ENCODE data around the gene CLNK.

Gene CLNK

DNA sequence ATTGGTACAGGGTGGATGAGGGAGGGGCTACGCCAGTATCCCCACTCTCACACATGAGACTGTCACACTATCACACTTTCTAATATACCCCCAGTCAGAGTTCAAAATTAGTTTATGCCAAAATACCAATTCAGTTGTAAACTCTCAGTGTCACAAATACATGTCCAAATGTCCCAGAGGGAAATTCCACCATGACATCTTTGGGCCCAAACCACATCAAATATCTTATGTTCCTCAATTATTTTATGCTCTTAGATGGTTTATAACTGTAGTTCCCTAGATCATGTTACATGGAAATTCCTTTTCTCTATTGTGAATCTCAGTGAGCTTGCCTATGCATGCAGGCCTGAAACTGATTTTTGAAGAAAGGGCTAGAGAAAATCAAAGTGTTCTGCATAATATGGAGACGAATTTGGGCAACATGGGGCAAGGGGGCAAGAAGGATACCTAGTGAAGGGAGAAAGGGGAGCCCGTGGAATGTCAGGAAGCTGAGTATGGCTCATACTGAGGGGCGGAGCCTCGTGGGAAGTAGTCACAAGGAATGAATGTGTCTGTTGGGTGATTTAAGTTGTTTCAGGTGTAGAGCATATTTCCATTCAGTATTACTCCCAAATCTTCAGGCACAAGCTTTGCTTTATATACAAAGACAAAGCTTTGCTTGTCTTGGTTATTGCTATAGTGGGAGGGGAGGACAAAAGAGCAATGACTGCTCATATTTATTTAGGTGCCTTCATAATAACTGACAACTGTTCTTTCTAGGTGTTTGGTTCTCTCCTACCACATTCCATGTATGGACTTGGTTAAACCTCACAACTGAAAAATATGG lies 40.8 kb downstream of the CLNK start:
- POLR2A ChIA-PET, result no interaction called here
- no peak for DNase-seq (ENCODE audit: extremely low spot score)
- TF ChIP-seq LEF1 (IDR thresholded peaks at IDR 0.05; ENCODE audit: borderline replicate concordance) (no peak), FOXM1 (IDR thresholded peaks at IDR 0.05; ENCODE audit: borderline replicate concordance) (no peak), ZNF384 (IDR thresholded peaks at IDR 0.05) (no peak), FOXA1 (IDR thresholded peaks at IDR 0.05) (no peak), SP1 (IDR thresholded peaks at IDR 0.05) (no peak), FOXK2 (IDR thresholded peaks at IDR 0.05) (no peak), CTBP1 (IDR thresholded peaks at IDR 0.05; ENCODE audit: borderline replicate concordance) (no peak), TARDBP (IDR thresholded peaks at IDR 0.05) (no peak), L3MBTL2 (conservative IDR thresholded peaks at IDR 0.05) (no peak), ELF4 (IDR thresholded peaks at IDR 0.05) (no peak), ARNT (IDR thresholded peaks at IDR 0.05) (no peak), NFRKB (IDR thresholded peaks at IDR 0.05) (no peak), HDGF (IDR thresholded peaks at IDR 0.05; ENCODE audit: borderline replicate concordance) (no peak), SUZ12 (IDR thresholded peaks at IDR 0.05) (no peak), BHLHE40 (IDR thresholded peaks at IDR 0.05; ENCODE audit: borderline replicate concordance) (no peak)
- TF ChIP-seq, protein P1, sequence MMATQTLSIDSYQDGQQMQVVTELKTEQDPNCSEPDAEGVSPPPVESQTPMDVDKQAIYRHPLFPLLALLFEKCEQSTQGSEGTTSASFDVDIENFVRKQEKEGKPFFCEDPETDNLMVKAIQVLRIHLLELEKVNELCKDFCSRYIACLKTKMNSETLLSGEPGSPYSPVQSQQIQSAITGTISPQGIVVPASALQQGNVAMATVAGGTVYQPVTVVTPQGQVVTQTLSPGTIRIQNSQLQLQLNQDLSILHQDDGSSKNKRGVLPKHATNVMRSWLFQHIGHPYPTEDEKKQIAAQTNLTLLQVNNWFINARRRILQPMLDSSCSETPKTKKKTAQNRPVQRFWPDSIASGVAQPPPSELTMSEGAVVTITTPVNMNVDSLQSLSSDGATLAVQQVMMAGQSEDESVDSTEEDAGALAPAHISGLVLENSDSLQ (IDR thresholded peaks at IDR 0.05), result no peak
- CTCF ChIA-PET, result interaction anchor here (0.6 kb wide), 1 partner anchor 103 kb away, joined by 3 read pairs; no protein-coding TSS in a partner anchor

DNA sequence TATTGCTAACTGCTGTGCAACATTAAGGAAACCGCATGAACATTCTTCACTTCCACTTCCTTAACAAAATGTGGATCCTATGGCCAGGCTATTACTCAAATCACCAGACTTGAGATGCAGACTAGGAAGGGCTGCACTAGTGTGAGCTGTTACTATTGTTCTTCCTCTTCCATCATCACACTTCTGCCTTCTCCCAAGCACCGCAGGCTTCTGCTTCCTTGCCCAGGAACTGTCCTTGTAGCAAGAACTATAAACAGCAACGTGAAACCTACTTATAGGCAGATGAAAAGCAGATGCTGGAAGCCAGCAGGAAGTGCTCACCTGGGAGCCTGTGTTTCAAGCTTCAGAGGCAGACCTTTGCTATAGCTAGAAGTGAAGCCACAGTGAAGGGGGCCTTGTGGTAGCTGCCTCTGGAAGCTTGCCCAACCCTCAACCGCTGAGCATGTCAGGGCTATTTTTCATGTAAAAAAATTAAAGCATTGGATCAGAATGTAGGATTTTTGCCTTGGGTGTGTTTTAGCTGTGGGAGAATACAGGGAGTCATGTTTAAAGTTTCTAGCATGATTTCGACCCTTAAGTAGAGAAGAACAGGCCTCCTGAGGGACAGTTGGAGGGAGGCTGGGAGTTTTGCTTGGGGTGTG lies 43.9 kb downstream of the CLNK start:
- POLR2A ChIA-PET, result no interaction called here
- CTCF ChIA-PET, result no interaction called here
- DNase-seq (ENCODE audit: extremely low spot score), result no peak
- TF ChIP-seq FOXK2 (IDR thresholded peaks at IDR 0.05), result no peak
- TF ChIP-seq ELF4 (IDR thresholded peaks at IDR 0.05), result no peak
- TF ChIP-seq NFRKB (IDR thresholded peaks at IDR 0.05), result no peak
- no peak for TF ChIP-seq SP1 (IDR thresholded peaks at IDR 0.05)
- no peak for TF ChIP-seq HDGF (IDR thresholded peaks at IDR 0.05; ENCODE audit: borderline replicate concordance)
- TF ChIP-seq LEF1 (IDR thresholded peaks at IDR 0.05; ENCODE audit: borderline replicate concordance), result no peak
- TF ChIP-seq, protein P1 (IDR thresholded peaks at IDR 0.05), result no peak
- TF ChIP-seq FOXM1 (IDR thresholded peaks at IDR 0.05; ENCODE audit: borderline replicate concordance), result no peak

DNA sequence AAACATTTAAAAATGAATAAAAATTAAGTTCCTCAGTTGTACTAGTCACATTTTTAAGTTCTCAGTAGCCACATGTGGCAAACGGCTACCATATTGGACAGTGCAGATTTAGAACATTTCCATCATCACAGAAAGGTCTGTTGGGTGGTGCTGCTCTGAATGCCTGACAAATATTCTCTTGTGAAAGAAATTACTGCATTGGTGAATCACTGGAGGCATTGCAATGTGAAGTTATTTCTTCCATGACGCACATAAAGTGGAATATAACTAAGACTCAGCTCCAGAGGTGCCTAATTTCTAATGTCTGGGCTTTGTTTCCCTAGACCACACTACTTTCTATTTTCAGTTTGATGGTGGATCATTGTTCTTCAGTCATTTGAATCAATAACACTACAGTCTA lies 44.9 kb downstream of the CLNK start:
- POLR2A ChIA-PET, result no interaction called here
- TF ChIP-seq ARNT (IDR thresholded peaks at IDR 0.05), result no peak
- TF ChIP-seq ELF4 (IDR thresholded peaks at IDR 0.05), result no peak
- no peak for TF ChIP-seq CTBP1 (IDR thresholded peaks at IDR 0.05; ENCODE audit: borderline replicate concordance)
- TF ChIP-seq, protein P1 (IDR thresholded peaks at IDR 0.05), result no peak
- TF ChIP-seq FOXA1 (IDR thresholded peaks at IDR 0.05), result no peak
- no peak for TF ChIP-seq HDGF (IDR thresholded peaks at IDR 0.05; ENCODE audit: borderline replicate concordance)
- no peak for TF ChIP-seq L3MBTL2 (conservative IDR thresholded peaks at IDR 0.05)
- TF ChIP-seq SP1 (IDR thresholded peaks at IDR 0.05), result no peak
- TF ChIP-seq TARDBP (IDR thresholded peaks at IDR 0.05), result no peak
- no peak for TF ChIP-seq FOXK2 (IDR thresholded peaks at IDR 0.05)
- no peak for TF ChIP-seq SUZ12 (IDR thresholded peaks at IDR 0.05)
- TF ChIP-seq ZNF384 (IDR thresholded peaks at IDR 0.05), result no peak
- no peak for DNase-seq (ENCODE audit: extremely low spot score)
- CTCF ChIA-PET, result no interaction called here

DNA sequence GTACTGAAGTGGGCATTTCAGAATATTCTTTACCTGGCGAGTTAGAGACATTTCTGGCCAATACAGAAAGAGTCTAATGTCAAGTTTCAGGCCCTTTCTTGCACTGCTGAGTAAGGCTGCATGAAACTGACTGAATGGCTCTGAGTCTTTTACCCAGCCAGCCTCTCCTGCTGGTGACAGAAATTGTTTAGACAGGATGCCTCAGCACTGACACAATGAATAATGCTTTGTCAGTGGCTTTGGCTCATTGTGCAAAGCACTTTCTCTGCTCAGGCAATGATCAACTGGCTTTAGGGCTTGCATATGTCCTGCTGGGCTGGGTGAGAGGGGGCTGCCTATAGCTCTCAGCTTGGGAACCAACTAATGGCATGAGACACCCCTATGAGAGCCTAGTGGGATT lies 45.5 kb downstream of the CLNK start:
- TF ChIP-seq HDGF (IDR thresholded peaks at IDR 0.05; ENCODE audit: borderline replicate concordance), result no peak
- TF ChIP-seq, protein P1 (IDR thresholded peaks at IDR 0.05), result no peak
- no peak for TF ChIP-seq CTBP1 (IDR thresholded peaks at IDR 0.05; ENCODE audit: borderline replicate concordance)
- TF ChIP-seq ZNF384 (IDR thresholded peaks at IDR 0.05), result no peak
- TF ChIP-seq SUZ12 (IDR thresholded peaks at IDR 0.05), result no peak
- no peak for TF ChIP-seq FOXA1 (IDR thresholded peaks at IDR 0.05)
- TF ChIP-seq FOXM1 (IDR thresholded peaks at IDR 0.05; ENCODE audit: borderline replicate concordance), result no peak
- TF ChIP-seq TARDBP (IDR thresholded peaks at IDR 0.05), result no peak
- ChIA-PET POLR2A (no interaction called here), CTCF (no interaction called here)
- no peak for DNase-seq (ENCODE audit: extremely low spot score)

DNA sequence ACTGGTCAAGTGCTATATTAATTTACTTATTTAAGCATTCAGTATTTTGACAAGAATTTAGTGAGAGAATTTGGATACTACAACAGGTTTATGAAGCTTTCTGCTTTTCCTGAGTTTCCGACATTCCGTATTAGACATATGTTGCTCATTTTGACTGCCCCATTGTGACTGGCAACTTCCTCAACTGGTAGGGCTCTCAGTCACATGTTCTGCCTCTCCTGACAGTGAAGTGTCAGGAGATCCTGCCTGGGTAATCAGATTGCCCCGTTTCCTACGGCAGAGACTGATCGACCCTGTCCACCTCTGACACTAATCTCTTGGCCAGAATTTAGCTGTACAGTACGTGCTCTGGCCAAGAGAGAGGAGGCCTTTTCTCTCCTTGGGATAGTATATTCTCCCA lies 49.5 kb downstream of the CLNK start:
- ChIA-PET POLR2A (no interaction called here), CTCF (no interaction called here)
- DNase-seq (ENCODE audit: extremely low spot score), result no peak
- TF ChIP-seq SP1 (IDR thresholded peaks at IDR 0.05) (no peak), BHLHE40 (IDR thresholded peaks at IDR 0.05; ENCODE audit: borderline replicate concordance) (no peak), FOXA1 (IDR thresholded peaks at IDR 0.05) (no peak), CTBP1 (IDR thresholded peaks at IDR 0.05; ENCODE audit: borderline replicate concordance) (no peak), ELF4 (IDR thresholded peaks at IDR 0.05) (no peak), NFRKB (IDR thresholded peaks at IDR 0.05) (no peak), TARDBP (IDR thresholded peaks at IDR 0.05) (no peak), LEF1 (IDR thresholded peaks at IDR 0.05; ENCODE audit: borderline replicate concordance) (no peak), FOXK2 (IDR thresholded peaks at IDR 0.05) (no peak)
